ENCODE measurements around the gene ZFYVE1. TPM values are rescaled to one million over a fixed set of nuclear protein-coding genes. Genes with fewer than 3 reads are reported as not detected.
"Not testable (repeated sequence)": the region's sequence is repeated elsewhere in the genome, so short reads cannot be mapped to it uniquely, and the experiment has no call there.

Gene ZFYVE1
- total and polyA plus RNA-seq, 2 experiments from 2014 or later, result 15.6 to 18.3 TPM

- TF ChIP-seq EZH2 (IDR thresholded peaks at IDR 0.05; ENCODE audit: insufficient read depth, poor library complexity, severe bottlenecking), result no peak
- no peak for TF ChIP-seq EZH2phosphoT487 (IDR thresholded peaks at IDR 0.05; ENCODE audit: insufficient read depth, low read depth)
- Histone ChIP-seq H3K9ac (no peak overlapping the region), H3F3A (ENCODE audit: insufficient read depth) (no peaks in the 10 kb centered on the region), H2AFZ (no peak overlapping the region; the same call in 1 of the 2 replicates), H3K9me2 (ENCODE audit: insufficient read depth) (no peaks in the 10 kb centered on the region), H3K79me2 (ENCODE audit: insufficient read depth) (no peaks in the 10 kb centered on the region), H3K36me3 (ENCODE audit: low read depth) (no peaks in the 10 kb centered on the region), H4K20me1 (ENCODE audit: insufficient read depth) (no peaks in the 10 kb centered on the region), H3K27ac (no peak overlapping the region), H3K27me3 (replicated peaks; ENCODE audit: insufficient read depth) (no peaks in the 10 kb centered on the region), H3K4me3 (no peak overlapping the region), H3K4me2 (ENCODE audit: unreplicated experiment) (no peak overlapping the region), H3K4me1 (ENCODE audit: insufficient read depth) (no peaks in the 10 kb centered on the region), H3K9me3 (ENCODE audit: low read depth) (no peaks in the 10 kb centered on the region)
- peak; percentile 8 for DNase-seq
- WGBS, 2 experiments (ENCODE audit: low coverage in 1 of 2, low lambda C conversion rate in 2 of 2, missing lambda C conversion rate in 2 of 2), result 88 to 97% methylated on average over 1 of the region's 1 CpG
- in situ Hi-C loops (cut with MboI), result no loop called here
These were observed 20.9 kb upstream of the ZFYVE1 start for GRCh38 chr14:73047808-73048207.

- H3K4me3 ChIP-seq; H2AFZ ChIP-seq; H3K4me2 ChIP-seq (ENCODE audit: unreplicated experiment); H3K9ac ChIP-seq; H3K36me3 ChIP-seq (ENCODE audit: low read depth); in situ Hi-C loops (cut with MboI); H3K9me3 ChIP-seq (ENCODE audit: low read depth); H3K27ac ChIP-seq; H3K27me3 ChIP-seq (replicated peaks; ENCODE audit: insufficient read depth); H3F3A ChIP-seq (ENCODE audit: insufficient read depth); H3K4me1 ChIP-seq (ENCODE audit: insufficient read depth); H3K9me2 ChIP-seq (ENCODE audit: insufficient read depth); H4K20me1 ChIP-seq (ENCODE audit: insufficient read depth); H3K79me2 ChIP-seq (ENCODE audit: insufficient read depth): not testable (repeated sequence)
- DNase-seq, result peak; percentile 40
- 82 to 85% methylated on average over 9 of the region's 9 CpGs for WGBS, 2 experiments (ENCODE audit: low coverage in 1 of 2, low lambda C conversion rate in 2 of 2, missing lambda C conversion rate in 2 of 2)
These were observed 10.0 kb upstream of the ZFYVE1 start for GRCh38 chr14:73036706-73037450.

GRCh38 chr14:73027984-73028383 lies 1.1 kb upstream of the ZFYVE1 start:
- Histone ChIP-seq H2AFZ (peak overlapping the region; percentile 93), H3K79me2 (ENCODE audit: insufficient read depth) (peaks cover 33% of the 10 kb centered on the region), H3K4me2 (ENCODE audit: unreplicated experiment) (no peak overlapping the region), H3K36me3 (ENCODE audit: low read depth) (peaks cover 13% of the 10 kb centered on the region), H3K9me3 (ENCODE audit: low read depth) (no peaks in the 10 kb centered on the region), H3K4me3 (no peak overlapping the region), H4K20me1 (ENCODE audit: insufficient read depth) (no peaks in the 10 kb centered on the region), H3K9ac (no peak overlapping the region), H3K4me1 (ENCODE audit: insufficient read depth) (peaks cover 13% of the 10 kb centered on the region; the same call in 1 of the 2 replicates), H3K9me2 (ENCODE audit: insufficient read depth) (no peaks in the 10 kb centered on the region), H3K27me3 (replicated peaks; ENCODE audit: insufficient read depth) (no peaks in the 10 kb centered on the region), H3F3A (ENCODE audit: insufficient read depth) (0 out of 2 replicates have a peak, but pooled peaks cover 8% of the 10 kb centered on the region), H3K27ac (no peak overlapping the region)
- DNase-seq, result no peak
- no peak for TF ChIP-seq EZH2phosphoT487 (IDR thresholded peaks at IDR 0.05; ENCODE audit: insufficient read depth, low read depth)
- TF ChIP-seq EZH2 (IDR thresholded peaks at IDR 0.05; ENCODE audit: insufficient read depth, poor library complexity, severe bottlenecking), result no peak
- in situ Hi-C loops (cut with MboI), result no loop called here

GRCh38 chr14:73027546-73027945 lies 640 bp upstream of the ZFYVE1 start:
- Histone ChIP-seq H3K9me3 (ENCODE audit: low read depth) (no peaks in the 10 kb centered on the region), H3K79me2 (ENCODE audit: insufficient read depth) (peaks cover 37% of the 10 kb centered on the region), H3K9ac (peak overlapping the region; percentile 42; the same call in 1 of the 2 replicates), H3K4me3 (peak overlapping the region; percentile 90), H3K9me2 (ENCODE audit: insufficient read depth) (no peaks in the 10 kb centered on the region), H3K27me3 (replicated peaks; ENCODE audit: insufficient read depth) (no peaks in the 10 kb centered on the region), H3K4me2 (ENCODE audit: unreplicated experiment) (peak overlapping the region; percentile 74), H3K4me1 (ENCODE audit: insufficient read depth) (peaks cover 13% of the 10 kb centered on the region; the same call in 1 of the 2 replicates), H3F3A (ENCODE audit: insufficient read depth) (0 out of 2 replicates have a peak, but pooled peaks cover 8% of the 10 kb centered on the region), H4K20me1 (ENCODE audit: insufficient read depth) (no peaks in the 10 kb centered on the region), H2AFZ (peak overlapping the region; percentile 93), H3K36me3 (ENCODE audit: low read depth) (peaks cover 13% of the 10 kb centered on the region), H3K27ac (0 out of 2 replicates have a peak overlapping the region, but pooled peaks have one; percentile 3)
- 35 to 38% methylated on average over 3 of the region's 3 CpGs for WGBS, 2 experiments (ENCODE audit: low coverage in 1 of 2, low lambda C conversion rate in 2 of 2, missing lambda C conversion rate in 2 of 2)
- TF ChIP-seq EZH2phosphoT487 (IDR thresholded peaks at IDR 0.05; ENCODE audit: insufficient read depth, low read depth) (no peak), EZH2 (IDR thresholded peaks at IDR 0.05; ENCODE audit: insufficient read depth, poor library complexity, severe bottlenecking) (no peak)
- in situ Hi-C loops (cut with MboI), result no loop called here
- DNase-seq, result no peak
